H9 (cell line): ENCODE results near the gene KIRREL3. TPM values are rescaled to one million over a fixed set of nuclear protein-coding genes. Genes with fewer than 3 reads are reported as not detected.

Source experiments
- DNase-seq: peaks from one replicate; pipeline ENCODE4 v3.0.0-alpha.2; 2017
- H2AFZ ChIP-seq: one replicate; pipeline ENCODE4 v1.6.1; 2013; ENCODE audit warnings: mild to moderate bottlenecking, low read length, control low read depth, moderate library complexity
- H2AK5ac ChIP-seq: 2 replicates; pipeline ENCODE4 v1.6.1; 2013; ENCODE audit warnings: low read length, control low read depth, mixed read lengths; ENCODE audit not compliant: insufficient read length
- H2BK120ac ChIP-seq: one replicate; pipeline ENCODE4 v1.6.1; 2013; ENCODE audit warnings: low read depth, mild to moderate bottlenecking, low read length, control low read depth, inconsistent platforms; ENCODE audit not compliant: poor library complexity, severe bottlenecking
- H2BK12ac ChIP-seq: 2 replicates; pipeline ENCODE4 v1.6.1; 2013; ENCODE audit warnings: low read length, control low read depth, mixed read lengths, low read depth; ENCODE audit not compliant: insufficient read length
- H2BK15ac ChIP-seq: 2 replicates; pipeline ENCODE4 v1.6.1; 2013; ENCODE audit warnings: low read depth, low read length, control low read depth
- H2BK20ac ChIP-seq: one replicate; pipeline ENCODE4 v1.6.1; 2013; ENCODE audit warnings: low read depth, mild to moderate bottlenecking, low read length, control low read depth, inconsistent platforms; ENCODE audit not compliant: poor library complexity, severe bottlenecking
- H2BK5ac ChIP-seq: 2 replicates; pipeline ENCODE4 v1.6.1; 2013; ENCODE audit warnings: low read length, control low read depth, mixed read lengths; ENCODE audit not compliant: insufficient read length
- H3K14ac ChIP-seq: 2 replicates; pipeline ENCODE4 v1.6.1; 2013; ENCODE audit warnings: low read length, control low read depth; ENCODE audit not compliant: insufficient read depth
- H3K18ac ChIP-seq: 2 replicates; pipeline ENCODE4 v1.6.1; 2013; ENCODE audit warnings: low read depth, mild to moderate bottlenecking, mixed read lengths, low read length, control low read depth; ENCODE audit not compliant: insufficient read length
- H3K23ac ChIP-seq: 2 replicates; pipeline ENCODE4 v1.6.1; 2013; ENCODE audit warnings: low read length, control low read depth, mixed read lengths, low read depth; ENCODE audit not compliant: insufficient read length
- H3K23me2 ChIP-seq: 2 replicates; pipeline ENCODE4 v1.6.1; 2013; ENCODE audit warnings: low read depth, mild to moderate bottlenecking, mixed read lengths, low read length, control low read depth; ENCODE audit not compliant: insufficient read length, poor library complexity, severe bottlenecking
- H3K27ac ChIP-seq: 2 replicates; pipeline ENCODE4 v1.5.1; 2013; ENCODE audit warnings: low read length, control low read depth, mixed read lengths, low read depth; ENCODE audit not compliant: insufficient read length
- H3K27me3 ChIP-seq: 2 replicates; pipeline ENCODE4 v1.6.1; 2013; ENCODE audit warnings: low read length, control low read depth, inconsistent platforms; ENCODE audit not compliant: insufficient read depth
- H3K4ac ChIP-seq: 2 replicates; pipeline ENCODE4 v1.6.1; 2013; ENCODE audit warnings: low read depth, mild to moderate bottlenecking, control low read depth, inconsistent platforms, low read length, moderate library complexity
- H3K4me1 ChIP-seq: 2 replicates; pipeline ENCODE4 v1.6.1; 2013; ENCODE audit warnings: low read length, control low read depth, inconsistent platforms; ENCODE audit not compliant: insufficient read depth
- H3K4me2 ChIP-seq: 2 replicates; pipeline ENCODE4 v1.6.1; 2013; ENCODE audit warnings: low read length, control low read depth, mixed read lengths; ENCODE audit not compliant: insufficient read length, insufficient read depth
- H3K56ac ChIP-seq: 2 replicates; pipeline ENCODE4 v1.6.1; 2013; ENCODE audit warnings: low read depth, mild to moderate bottlenecking, mixed read lengths, low read length, control low read depth; ENCODE audit not compliant: insufficient read length
- H3K79me1 ChIP-seq: 2 replicates; pipeline ENCODE4 v1.6.1; 2013; ENCODE audit warnings: low read depth, mild to moderate bottlenecking, moderate library complexity, low read length, control low read depth, inconsistent platforms; ENCODE audit not compliant: insufficient read depth, poor library complexity, severe bottlenecking
- H3K79me2 ChIP-seq: 2 replicates; pipeline ENCODE4 v1.6.1; 2013; ENCODE audit warnings: low read length, control low read depth, inconsistent platforms; ENCODE audit not compliant: insufficient read depth
- H3K9ac ChIP-seq: 2 replicates; pipeline ENCODE4 v1.6.1; 2013; ENCODE audit warnings: low read length, control low read depth, mixed read lengths; ENCODE audit not compliant: insufficient read length; ENCODE audit errors: extremely low read depth
- H3K9me3 ChIP-seq: one replicate; pipeline ENCODE4 v1.6.1; 2013; ENCODE audit warnings: low read depth, low read length, inconsistent platforms; ENCODE audit not compliant: control insufficient read depth
- H3T11ph ChIP-seq: one replicate; pipeline ENCODE4 v1.6.1; 2013; ENCODE audit warnings: mild to moderate bottlenecking, low read length, control low read depth, inconsistent platforms
- H4K20me1 ChIP-seq: one replicate; pipeline ENCODE4 v1.6.1; 2013; ENCODE audit not compliant: control insufficient read depth, insufficient read length, insufficient read depth
- H4K5ac ChIP-seq: 2 replicates; pipeline ENCODE4 v1.6.1; 2013; ENCODE audit warnings: low read depth, mild to moderate bottlenecking, mixed read lengths, low read length, control low read depth; ENCODE audit not compliant: insufficient read length
- H4K8ac ChIP-seq: replicated peaks from 2 replicates; pipeline ENCODE4 v1.6.1; 2013; ENCODE audit warnings: low read length, control low read depth, mixed read lengths, low read depth; ENCODE audit not compliant: insufficient read length
- H4K91ac ChIP-seq: 2 replicates; pipeline ENCODE4 v1.6.1; 2013; ENCODE audit warnings: low read depth, mild to moderate bottlenecking, moderate library complexity, mixed read lengths, low read length, control low read depth; ENCODE audit not compliant: insufficient read length
- H3K27ac Mint-ChIP-seq, 3 experiments: 2 replicates in 2 of 3; 3 replicates in 1 of 3; pipeline ENCODE4 v1.8.0; 2020 to 2021; ENCODE audit warnings: mixed read lengths in 3 of 3, mild to moderate bottlenecking in 1 of 3, moderate library complexity in 1 of 3
- H3K27me3 Mint-ChIP-seq: 2 replicates; pipeline ENCODE4 v1.8.0; 2021; ENCODE audit warnings: low read depth, mild to moderate bottlenecking, moderate library complexity, mixed read lengths
- H3K36me3 Mint-ChIP-seq, 3 experiments: 2 replicates in 2 of 3; 3 replicates in 1 of 3; pipeline ENCODE4 v1.8.0; 2020 to 2021; ENCODE audit warnings: low read depth in 3 of 3, mixed read lengths in 3 of 3; ENCODE audit not compliant: insufficient read depth in 1 of 3
- H3K4me1 Mint-ChIP-seq, 2 experiments: 2 replicates each; pipeline ENCODE4 v1.8.0; 2020; ENCODE audit warnings: mixed read lengths in 2 of 2
- H3K4me3 Mint-ChIP-seq, 2 experiments: 2 replicates in 1 of 2; 3 replicates in 1 of 2; pipeline ENCODE4 v1.8.0; 2020 to 2021; ENCODE audit warnings: mild to moderate bottlenecking in 2 of 2, mixed read lengths in 2 of 2, moderate library complexity in 1 of 2
- H3K9me3 Mint-ChIP-seq, 2 experiments: 2 replicates in 1 of 2; 3 replicates in 1 of 2; pipeline ENCODE4 v1.8.0; 2020; ENCODE audit warnings: mild to moderate bottlenecking in 2 of 2, mixed read lengths in 2 of 2, moderate library complexity in 1 of 2
- WGBS: extraction: QIAGEN DNeasy Blood & Tissue Kit; methylation state at CpG from one replicate; pipeline ENCODE4 v1.1.7; 2013; ENCODE audit warnings: missing lambda C conversion rate, low lambda C conversion rate, mixed read lengths; ENCODE audit not compliant: insufficient read length; ENCODE audit errors: extremely low coverage; 5-methylcytosine and 5-hydroxymethylcytosine counted together
- total RNA-seq: library from RNA; stranded (reverse); gene quantifications from 2 replicates; pipeline ENCODE4 v1.2.1, GENCODE V29; 2021
- TF ChIP-seq, protein P1 (sequence below): fragments of 200-600 bp; sonication (generic); conservative IDR thresholded peaks from 3 replicates; pipeline ENCODE4 v1.8.0; 2021; ENCODE audit warnings: antibody characterized with exemption, mild to moderate bottlenecking

KIRREL3 gene
- total RNA-seq, 1 experiment from 2014 or later = 0.17 TPM

DNA sequence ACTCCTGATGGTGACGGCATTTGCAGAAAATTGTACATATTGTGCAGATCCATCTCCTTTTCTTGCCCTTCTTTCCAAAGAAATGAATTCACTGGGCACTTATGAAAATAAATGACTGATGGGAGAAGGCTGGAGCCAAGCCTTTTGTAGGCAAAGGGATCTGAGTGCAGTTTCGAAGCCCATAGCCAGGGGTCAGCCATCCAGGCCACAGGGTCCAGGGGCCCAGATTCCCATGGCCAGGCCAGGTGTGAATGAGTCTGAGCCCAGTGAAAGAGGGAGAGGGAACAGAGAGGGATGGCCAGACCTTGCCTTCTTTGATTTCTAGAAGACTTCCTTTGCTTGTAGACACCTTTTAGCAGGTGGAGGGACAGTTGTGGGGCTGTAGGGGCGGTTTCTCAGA lies 209.1 kb downstream of the KIRREL3 start:
- no peaks in the 10 kb centered on the region for H3K4me1 ChIP-seq
- H3K4me2 ChIP-seq = no peak overlapping the region
- H2BK20ac ChIP-seq = no peak overlapping the region
- H2BK5ac ChIP-seq = no peak overlapping the region
- H3K9me3 ChIP-seq = no peaks in the 10 kb centered on the region
- no peaks in the 10 kb centered on the region for H4K20me1 ChIP-seq
- peaks cover 11 to 14% of the 10 kb centered on the region in 2 experiments for H3K4me1 Mint-ChIP-seq
- H3K56ac ChIP-seq = no peak overlapping the region
- no peak overlapping the region for H2AFZ ChIP-seq
- H3K27ac ChIP-seq = no peak overlapping the region
- H3K79me1 ChIP-seq = no peaks in the 10 kb centered on the region
- no peak overlapping the region for H3K18ac ChIP-seq
- H4K91ac ChIP-seq = no peak overlapping the region
- H2BK15ac ChIP-seq = no peak overlapping the region
- no peaks in the 10 kb centered on the region for H3K79me2 ChIP-seq
- H3K14ac ChIP-seq = no peak overlapping the region
- H4K8ac ChIP-seq = no peak overlapping the region
- H3K36me3 Mint-ChIP-seq = no peaks in the 10 kb centered on the region
- H3T11ph ChIP-seq = no peak overlapping the region
- no peak overlapping the region for H3K4ac ChIP-seq
- H3K9ac ChIP-seq = no peak overlapping the region
- peaks cover 4% of the 10 kb centered on the region; the same call in 1 of the 2 replicates for H3K27me3 Mint-ChIP-seq
- DNase-seq = peak; percentile 75
- H2BK120ac ChIP-seq = no peak overlapping the region
- TF ChIP-seq, protein P1, sequence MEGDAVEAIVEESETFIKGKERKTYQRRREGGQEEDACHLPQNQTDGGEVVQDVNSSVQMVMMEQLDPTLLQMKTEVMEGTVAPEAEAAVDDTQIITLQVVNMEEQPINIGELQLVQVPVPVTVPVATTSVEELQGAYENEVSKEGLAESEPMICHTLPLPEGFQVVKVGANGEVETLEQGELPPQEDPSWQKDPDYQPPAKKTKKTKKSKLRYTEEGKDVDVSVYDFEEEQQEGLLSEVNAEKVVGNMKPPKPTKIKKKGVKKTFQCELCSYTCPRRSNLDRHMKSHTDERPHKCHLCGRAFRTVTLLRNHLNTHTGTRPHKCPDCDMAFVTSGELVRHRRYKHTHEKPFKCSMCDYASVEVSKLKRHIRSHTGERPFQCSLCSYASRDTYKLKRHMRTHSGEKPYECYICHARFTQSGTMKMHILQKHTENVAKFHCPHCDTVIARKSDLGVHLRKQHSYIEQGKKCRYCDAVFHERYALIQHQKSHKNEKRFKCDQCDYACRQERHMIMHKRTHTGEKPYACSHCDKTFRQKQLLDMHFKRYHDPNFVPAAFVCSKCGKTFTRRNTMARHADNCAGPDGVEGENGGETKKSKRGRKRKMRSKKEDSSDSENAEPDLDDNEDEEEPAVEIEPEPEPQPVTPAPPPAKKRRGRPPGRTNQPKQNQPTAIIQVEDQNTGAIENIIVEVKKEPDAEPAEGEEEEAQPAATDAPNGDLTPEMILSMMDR = peak; percentile 68
- H3K9me3 Mint-ChIP-seq = no peaks in the 10 kb centered on the region
- H4K5ac ChIP-seq = no peak overlapping the region
- WGBS = no CpG with 5 or more reads among the region's 3 CpGs
- H3K23ac ChIP-seq = no peak overlapping the region
- H3K4me3 Mint-ChIP-seq = no peak overlapping the region
- H3K23me2 ChIP-seq = no peaks in the 10 kb centered on the region
- H2AK5ac ChIP-seq = no peak overlapping the region
- H3K27me3 ChIP-seq = no peaks in the 10 kb centered on the region
- H2BK12ac ChIP-seq = no peak overlapping the region
- 0 out of 7 replicates have a peak overlapping the region, but pooled peaks of 1 of the 3 experiments have one; percentile 33 for H3K27ac Mint-ChIP-seq
